Upper lobe of right lung (tissue), 1 donor: ENCODE data around the gene ST6GALNAC2. TPM values are rescaled to one million over a fixed set of nuclear protein-coding genes. Genes with fewer than 3 reads are reported as not detected.
A peak's percentile ranks its signal among the peaks of the same experiment; 100 is the strongest.

Experiments used
- ATAC-seq: fragments of 200-7000 bp; cut with Tn5 transposase; one replicate; pipeline ENCODE4 v1.9.1; 2020; ENCODE audit warnings: mild to moderate bottlenecking, moderate library complexity
- DNase-seq: peaks from one replicate; pipeline ENCODE4 v3.0.0-alpha.2; 2020
- H3K27ac ChIP-seq: fragments of 200-600 bp; one replicate; pipeline ENCODE4 v1.8.0; 2022
- H3K27me3 ChIP-seq: fragments of 200-600 bp; one replicate; pipeline ENCODE4 v1.8.0; 2022; ENCODE audit warnings: mild to moderate bottlenecking
- H3K36me3 ChIP-seq: fragments of 200-600 bp; one replicate; pipeline ENCODE4 v1.8.0; 2022
- H3K4me1 ChIP-seq: fragments of 200-600 bp; one replicate; pipeline ENCODE4 v1.8.0; 2022
- H3K4me3 ChIP-seq: fragments of 200-600 bp; one replicate; pipeline ENCODE4 v1.8.0; 2022; ENCODE audit warnings: mild to moderate bottlenecking
- H3K9me3 ChIP-seq: fragments of 200-600 bp; one replicate; pipeline ENCODE4 v1.8.0; 2022
- intact Hi-C: fragments of 100-400 bp; cut with DNase I; formaldehyde crosslinking; loops from one replicate; pipeline ENCODE4 v1.11.0; 2022
- total RNA-seq: library from RNA; stranded (reverse); fragmentation: NEBNext Ultra II Directional; extraction: Animal tissue kit (Norgen Biotek cat#: 25700); gene quantifications from one replicate; pipeline ENCODE4 v1.2.1, GENCODE V29; 2021
- TF ChIP-seq, protein P1 (sequence below): fragments of 200-600 bp; IDR thresholded peaks from one replicate; pipeline ENCODE4 v1.8.0; 2022; ENCODE audit warnings: antibody characterized with exemption
- donor health status: DM: no; HTN: yes; CAD: no; lungs with severe emphysema.

Gene ST6GALNAC2
- total RNA-seq, 1 donor from 2014 or later, result 24.5 TPM

DNA sequence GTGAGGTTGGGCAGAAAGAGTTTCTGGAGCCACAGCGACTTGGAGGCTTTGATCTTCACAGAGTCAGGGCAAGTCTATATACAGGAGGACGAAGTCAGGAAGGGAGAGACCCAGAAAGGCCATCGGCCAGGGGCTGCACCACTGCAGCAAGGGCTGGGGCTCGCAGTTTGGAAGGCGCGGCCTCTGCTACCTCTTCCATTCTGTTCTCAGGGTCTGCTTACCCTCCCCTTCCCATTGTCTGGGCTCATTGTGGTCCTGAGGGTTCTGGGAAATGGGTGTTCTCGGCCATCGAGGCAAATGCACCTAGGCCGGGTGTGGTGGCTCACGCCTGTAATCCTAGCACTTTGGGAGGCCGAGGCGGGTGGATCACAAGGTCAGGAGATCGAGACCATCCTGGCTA, 41.9 kb upstream of the ST6GALNAC2 start:
- Histone ChIP-seq H3K27me3 (no peaks in the 10 kb centered on the region), H3K27ac (no peak overlapping the region), H3K36me3 (no peaks in the 10 kb centered on the region), H3K9me3 (no peaks in the 10 kb centered on the region), H3K4me1 (peaks cover 7% of the 10 kb centered on the region), H3K4me3 (no peak overlapping the region)
- intact Hi-C loops, result no loop called here
- DNase-seq (no peak), ATAC-seq (no peak)
- TF ChIP-seq, protein P1, sequence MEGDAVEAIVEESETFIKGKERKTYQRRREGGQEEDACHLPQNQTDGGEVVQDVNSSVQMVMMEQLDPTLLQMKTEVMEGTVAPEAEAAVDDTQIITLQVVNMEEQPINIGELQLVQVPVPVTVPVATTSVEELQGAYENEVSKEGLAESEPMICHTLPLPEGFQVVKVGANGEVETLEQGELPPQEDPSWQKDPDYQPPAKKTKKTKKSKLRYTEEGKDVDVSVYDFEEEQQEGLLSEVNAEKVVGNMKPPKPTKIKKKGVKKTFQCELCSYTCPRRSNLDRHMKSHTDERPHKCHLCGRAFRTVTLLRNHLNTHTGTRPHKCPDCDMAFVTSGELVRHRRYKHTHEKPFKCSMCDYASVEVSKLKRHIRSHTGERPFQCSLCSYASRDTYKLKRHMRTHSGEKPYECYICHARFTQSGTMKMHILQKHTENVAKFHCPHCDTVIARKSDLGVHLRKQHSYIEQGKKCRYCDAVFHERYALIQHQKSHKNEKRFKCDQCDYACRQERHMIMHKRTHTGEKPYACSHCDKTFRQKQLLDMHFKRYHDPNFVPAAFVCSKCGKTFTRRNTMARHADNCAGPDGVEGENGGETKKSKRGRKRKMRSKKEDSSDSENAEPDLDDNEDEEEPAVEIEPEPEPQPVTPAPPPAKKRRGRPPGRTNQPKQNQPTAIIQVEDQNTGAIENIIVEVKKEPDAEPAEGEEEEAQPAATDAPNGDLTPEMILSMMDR, result no peak

DNA sequence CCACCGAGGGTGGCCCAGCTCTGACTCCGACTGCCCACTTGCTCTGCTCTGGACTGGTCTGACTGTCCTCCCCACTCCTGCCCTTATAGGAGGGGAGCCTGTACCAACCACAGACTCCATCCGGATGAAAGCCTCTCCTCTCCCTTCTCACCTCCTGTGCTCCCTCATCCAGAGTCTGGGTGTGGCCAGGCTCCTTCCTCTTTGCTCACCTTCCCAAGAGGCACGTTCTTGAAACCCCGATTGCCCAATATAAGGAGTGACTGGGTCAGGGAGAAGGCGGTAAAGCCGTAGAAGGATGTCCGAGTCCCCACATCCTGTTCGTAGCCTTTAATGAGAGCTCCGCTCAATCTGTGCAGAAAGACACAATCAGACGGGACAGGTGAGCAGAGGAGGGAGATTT, 40.8 kb upstream of the ST6GALNAC2 start:
- H3K36me3 ChIP-seq, result no peaks in the 10 kb centered on the region
- ATAC-seq, result peak; percentile 73
- no peaks in the 10 kb centered on the region for H3K9me3 ChIP-seq
- no peaks in the 10 kb centered on the region for H3K27me3 ChIP-seq
- TF ChIP-seq, protein P1, result no peak
- intact Hi-C loops, result no loop called here
- DNase-seq, result no peak
- H3K4me1 ChIP-seq, result peaks cover 7% of the 10 kb centered on the region
- no peak overlapping the region for H3K27ac ChIP-seq
- H3K4me3 ChIP-seq, result no peak overlapping the region

DNA sequence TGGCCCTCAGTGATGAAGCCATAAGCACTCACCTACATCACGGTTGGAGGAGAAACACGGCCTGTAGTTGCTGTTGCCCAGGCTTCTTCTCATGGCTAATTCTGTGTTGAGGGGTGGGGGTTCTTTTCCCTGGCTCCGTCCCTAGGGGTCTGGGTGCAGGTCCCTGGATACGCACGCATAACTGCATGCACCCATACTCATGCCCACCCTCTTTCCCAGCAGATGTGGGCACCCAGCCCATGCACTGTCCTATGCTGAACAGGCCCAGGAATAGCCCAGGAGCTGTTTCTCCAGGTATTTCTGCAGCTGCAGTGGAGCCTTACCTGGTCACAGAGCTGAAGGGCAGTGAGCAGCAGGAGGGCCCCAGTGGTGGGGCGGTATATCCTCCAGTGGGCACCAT, 39.8 kb upstream of the ST6GALNAC2 start:
- intact Hi-C loops, result no loop called here
- TF ChIP-seq, protein P1, result no peak

DNA sequence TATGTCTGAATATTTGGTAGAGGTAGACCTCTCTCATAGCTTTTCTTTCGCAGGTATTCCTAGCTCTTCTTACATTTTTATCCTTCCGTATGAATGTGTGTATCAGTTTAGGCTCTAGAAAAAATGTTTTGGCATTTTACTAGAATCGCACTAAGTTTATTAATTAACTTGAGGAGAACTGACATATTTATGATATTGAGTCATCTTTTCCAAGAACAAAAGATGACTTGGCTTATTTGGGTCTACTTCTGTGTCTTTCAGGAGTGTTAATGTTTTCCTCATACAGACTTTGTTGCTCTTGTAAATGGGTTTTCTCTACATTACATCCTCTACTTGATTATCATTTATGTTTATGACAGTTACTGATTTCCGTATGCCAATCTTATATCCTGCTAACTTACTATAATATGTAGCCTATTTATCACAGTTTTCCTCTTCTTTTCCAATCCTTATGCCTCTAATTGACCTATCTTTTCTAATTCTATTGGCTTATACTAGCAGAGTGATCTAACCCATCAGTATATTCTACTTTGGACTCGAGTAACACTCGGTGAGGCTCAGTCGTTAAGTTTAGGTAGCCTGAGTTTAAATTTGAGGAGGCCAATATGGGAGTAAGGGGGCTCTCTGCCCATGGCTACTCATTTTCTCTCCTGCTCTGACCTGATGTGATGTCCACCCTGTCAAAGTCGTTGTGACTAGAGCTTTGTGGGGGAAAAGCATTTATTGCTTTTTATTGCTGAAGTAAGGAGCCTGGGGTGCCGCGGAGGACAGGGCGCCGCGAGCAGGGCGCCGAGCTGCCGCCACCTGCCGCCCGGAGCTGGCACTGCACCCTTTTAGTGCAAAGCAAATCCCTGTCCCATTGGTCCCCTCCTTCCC, 37.8 kb upstream of the ST6GALNAC2 start:
- peaks cover 7% of the 10 kb centered on the region for H3K4me1 ChIP-seq
- intact Hi-C loops, result no loop called here

More for the DNA sequence above, 39.8 kb upstream of the ST6GALNAC2 start:
- ATAC-seq (no peak), DNase-seq (no peak)
- Histone ChIP-seq H3K9me3 (no peaks in the 10 kb centered on the region), H3K36me3 (no peaks in the 10 kb centered on the region), H3K27me3 (no peaks in the 10 kb centered on the region), H3K4me1 (peaks cover 7% of the 10 kb centered on the region), H3K27ac (no peak overlapping the region), H3K4me3 (no peak overlapping the region)

DNA sequence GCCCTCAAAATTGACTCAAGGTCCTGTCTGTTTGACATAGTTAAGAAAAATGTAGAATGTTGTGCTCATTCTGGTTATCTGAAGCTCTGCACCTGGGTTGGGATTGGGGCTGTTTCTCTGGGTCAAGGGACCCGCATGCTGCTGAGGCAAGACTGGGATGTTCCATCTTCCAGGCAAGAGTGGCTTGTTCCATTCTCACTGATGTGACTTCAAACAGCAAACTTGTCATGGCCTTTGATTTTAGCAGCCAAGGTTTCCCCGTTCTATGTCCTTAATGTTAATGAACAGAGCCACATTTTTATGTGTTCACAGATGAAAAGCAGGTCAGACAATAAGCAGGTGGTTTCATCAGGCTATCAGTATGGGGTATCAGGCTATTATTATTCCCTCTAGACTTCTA, 32.2 kb upstream of the ST6GALNAC2 start:
- Histone ChIP-seq H3K36me3 (no peaks in the 10 kb centered on the region), H3K9me3 (no peaks in the 10 kb centered on the region), H3K27me3 (no peaks in the 10 kb centered on the region), H3K4me1 (no peaks in the 10 kb centered on the region), H3K27ac (no peak overlapping the region), H3K4me3 (no peak overlapping the region)
- no peak for ATAC-seq
- TF ChIP-seq, protein P1, result no peak
- intact Hi-C loops, result no loop called here
- no peak for DNase-seq

More for the DNA sequence above, 37.8 kb upstream of the ST6GALNAC2 start:
- ATAC-seq (peak; percentile 96), DNase-seq (peak; percentile 90)
- TF ChIP-seq, protein P1, result peak; percentile 98
- H3K4me3 ChIP-seq, result no peak overlapping the region
- H3K9me3 ChIP-seq, result no peaks in the 10 kb centered on the region
- H3K27me3 ChIP-seq, result no peaks in the 10 kb centered on the region
- H3K36me3 ChIP-seq, result no peaks in the 10 kb centered on the region
- H3K27ac ChIP-seq, result no peak overlapping the region
